ENCODE data around the gene TMPRSS11D.

Gene TMPRSS11D

GRCh38 chr4:67883902-67884301 is at the start of gene TMPRSS11D:
TMPRSS11D (minus strand) TSS chr4:67884002; CDS start chr4:67883933, 69 bp downstream.
- no peak for DNase-seq (ENCODE audit: low read depth)

- no peak for DNase-seq (ENCODE audit: low read depth)
These were observed 49.2 kb upstream of the TMPRSS11D start for GRCh38 chr4:67933038-67933437.

GRCh38 chr4:67931256-67931655 is 47.5 kb upstream of the TMPRSS11D start:
- DNase-seq (ENCODE audit: low read depth), result no peak

GRCh38 chr4:67929426-67929825 is 45.6 kb upstream of the TMPRSS11D start:
- no peak for DNase-seq (ENCODE audit: low read depth)

GRCh38 chr4:67928546-67928945 is 44.7 kb upstream of the TMPRSS11D start:
- no peak for DNase-seq (ENCODE audit: low read depth)

- no peak for DNase-seq (ENCODE audit: low read depth)
These were observed 43.4 kb upstream of the TMPRSS11D start for GRCh38 chr4:67927251-67927650.

- DNase-seq (ENCODE audit: low read depth), result no peak
These were observed 42.7 kb upstream of the TMPRSS11D start for GRCh38 chr4:67926485-67926884.

- no peak for DNase-seq (ENCODE audit: low read depth)
These were observed 38.9 kb upstream of the TMPRSS11D start for GRCh38 chr4:67922697-67923096.

GRCh38 chr4:67918428-67918827 is 34.6 kb upstream of the TMPRSS11D start:
- no peak for DNase-seq (ENCODE audit: low read depth)

- no peak for DNase-seq (ENCODE audit: low read depth)
These were observed 31.7 kb upstream of the TMPRSS11D start for GRCh38 chr4:67915400-67915966.

- no peak for DNase-seq (ENCODE audit: low read depth)
These were observed 28.3 kb upstream of the TMPRSS11D start for GRCh38 chr4:67912080-67912479.

GRCh38 chr4:67911638-67912037 is 27.8 kb upstream of the TMPRSS11D start:
- DNase-seq (ENCODE audit: low read depth), result no peak

GRCh38 chr4:67911141-67911540 is 27.3 kb upstream of the TMPRSS11D start:
- no peak for DNase-seq (ENCODE audit: low read depth)

GRCh38 chr4:67910585-67910905 is 26.7 kb upstream of the TMPRSS11D start:
- no peak for DNase-seq (ENCODE audit: low read depth)

GRCh38 chr4:67909905-67910584 is 26.2 kb upstream of the TMPRSS11D start:
- DNase-seq (ENCODE audit: low read depth), result no peak

GRCh38 chr4:67907650-67908049 is 23.8 kb upstream of the TMPRSS11D start:
- no peak for DNase-seq (ENCODE audit: low read depth)

- no peak for DNase-seq (ENCODE audit: low read depth)
These were observed 15.3 kb upstream of the TMPRSS11D start for GRCh38 chr4:67899096-67899495.

- no peak for DNase-seq (ENCODE audit: low read depth)
These were observed 13.9 kb upstream of the TMPRSS11D start for GRCh38 chr4:67897686-67898085.

GRCh38 chr4:67896421-67897065 is 12.7 kb upstream of the TMPRSS11D start:
- DNase-seq (ENCODE audit: low read depth), result no peak

- DNase-seq (ENCODE audit: low read depth), result no peak
These were observed 10.9 kb upstream of the TMPRSS11D start for GRCh38 chr4:67894659-67895058.

- DNase-seq (ENCODE audit: low read depth), result no peak
These were observed 9.1 kb upstream of the TMPRSS11D start for GRCh38 chr4:67892905-67893304.

GRCh38 chr4:67892253-67892652 is 8.5 kb upstream of the TMPRSS11D start:
- no peak for DNase-seq (ENCODE audit: low read depth)

GRCh38 chr4:67891645-67892044 is 7.8 kb upstream of the TMPRSS11D start:
- no peak for DNase-seq (ENCODE audit: low read depth)

- DNase-seq (ENCODE audit: low read depth), result no peak
These were observed 2.5 kb upstream of the TMPRSS11D start for GRCh38 chr4:67886281-67886680.

All from activated gamma-delta T cell treated with anti-CD3 and anti-CD28 coated beads, Interleukin-2, amount 50 U/mL, for 16 hours (primary cell).